Activated CD4-positive, alpha-beta T cell treated with anti-CD3 and anti-CD28 coated beads, Interleukin-2, amount 50 U/mL, for 16 hours (primary cell): ENCODE results near the gene SLC1A3.

Source experiments
- DNase-seq: peaks from one replicate; pipeline ENCODE4 v3.0.0-alpha.2; 2020

The SLC1A3 gene

GRCh38 chr5:36690041-36690961 lies 83.9 kb downstream of the SLC1A3 start:
- peak; percentile 68 for DNase-seq

DNA sequence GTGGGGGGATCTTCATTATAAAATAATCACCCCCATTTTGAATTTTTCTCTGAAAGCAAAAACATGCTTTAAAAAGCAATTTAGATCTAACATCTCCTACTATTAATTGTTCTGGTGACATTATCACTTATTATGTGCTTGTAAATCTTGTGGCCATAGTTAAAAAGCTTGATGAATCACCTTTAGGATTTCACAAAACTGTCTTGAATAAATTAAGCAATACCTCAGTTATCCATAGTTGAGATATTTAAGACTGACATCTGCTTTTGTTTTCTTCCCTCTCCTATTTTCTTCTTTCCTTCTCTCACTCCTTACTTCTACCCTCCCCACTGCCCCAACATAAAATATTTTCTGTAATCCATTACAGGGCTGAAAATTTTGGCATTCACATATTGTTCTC lies 84.8 kb downstream of the SLC1A3 start:
- DNase-seq = no peak

DNA sequence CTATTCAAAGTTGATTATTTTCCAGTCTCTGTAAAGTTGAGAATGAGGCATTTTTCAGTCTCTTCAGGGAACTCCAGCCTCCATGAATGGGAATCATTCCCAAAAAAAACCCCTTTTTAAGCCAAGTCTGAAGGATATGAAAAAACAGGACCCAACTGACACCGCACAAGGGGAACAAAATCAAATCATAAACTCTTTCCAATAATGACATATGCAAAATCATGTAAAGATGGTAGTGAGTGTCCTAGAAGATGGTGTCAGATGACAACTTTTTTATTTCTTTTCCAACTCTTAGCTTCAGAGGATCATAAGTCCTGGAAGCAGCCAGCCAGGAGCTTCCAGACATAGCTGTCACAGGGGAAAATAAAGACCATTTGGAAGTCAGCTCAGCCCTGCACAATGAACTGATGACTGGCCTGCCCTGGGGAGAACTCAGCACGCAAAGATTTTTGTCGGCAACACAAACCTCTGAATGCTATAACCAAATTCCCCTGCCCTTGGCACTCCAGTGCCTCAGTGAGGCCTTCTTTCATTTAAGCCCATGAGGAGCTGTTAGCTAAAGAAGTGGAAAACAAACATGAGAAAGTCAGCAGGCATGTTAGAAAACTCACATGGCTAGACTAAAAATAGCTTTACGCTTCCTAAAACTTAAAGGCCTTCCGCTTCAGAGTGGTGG lies 85.4 kb downstream of the SLC1A3 start:
- no peak for DNase-seq

GRCh38 chr5:36692791-36693763 lies 86.7 kb downstream of the SLC1A3 start:
- DNase-seq = peak; percentile 56

DNA sequence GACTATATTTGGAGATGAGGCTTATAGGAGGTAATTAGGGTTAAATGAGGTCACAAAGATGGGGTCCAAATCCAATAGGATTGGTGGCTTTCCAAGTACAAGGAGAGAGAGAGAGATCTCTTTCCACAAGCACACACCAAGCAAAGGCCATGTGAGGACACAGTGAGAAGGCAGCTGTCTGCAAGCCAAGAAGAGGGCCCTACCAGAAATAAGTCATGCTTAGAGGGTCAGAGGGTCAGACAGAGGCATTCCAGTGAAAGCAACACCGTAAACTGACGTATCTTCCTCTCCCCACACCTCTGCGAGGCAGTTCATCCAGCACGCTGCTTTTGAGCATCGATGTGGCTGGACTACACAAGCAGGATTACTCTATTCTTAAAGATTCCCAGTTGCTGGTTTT lies 87.9 kb downstream of the SLC1A3 start:
- DNase-seq = no peak

DNA sequence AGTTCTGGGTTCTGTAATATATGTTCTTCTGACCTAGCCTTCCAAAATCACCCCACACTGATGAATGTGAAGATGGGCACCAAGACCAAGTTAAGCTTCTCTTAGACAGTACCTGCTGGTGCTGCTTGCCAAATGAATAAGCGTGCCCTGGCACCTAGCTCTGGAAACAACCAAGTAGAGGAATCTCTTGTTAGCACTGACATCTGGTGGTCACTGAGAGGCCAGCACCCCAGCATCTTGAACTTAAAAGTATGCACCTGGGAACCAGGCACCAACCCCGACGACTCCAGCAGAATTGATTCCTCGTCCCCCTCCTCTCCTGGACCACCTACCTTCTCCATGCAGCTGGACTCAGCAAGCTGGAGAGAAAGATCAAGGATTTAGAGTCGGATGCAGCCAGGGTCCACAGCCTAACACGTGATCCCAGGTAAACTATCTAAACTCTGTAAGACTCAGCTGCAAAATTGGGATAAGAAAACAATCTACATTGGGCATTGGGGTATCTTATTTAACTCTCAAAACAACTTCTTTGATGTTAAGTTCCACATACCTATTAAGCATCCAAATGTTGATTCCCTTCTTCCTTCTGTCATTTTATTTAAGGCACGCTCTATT lies 89.8 kb downstream of the SLC1A3 start:
- DNase-seq = peak; percentile 39

- DNase-seq = no peak
Observed at GRCh38 chr5:36698031-36698430, 91.6 kb downstream of the SLC1A3 start.

DNA sequence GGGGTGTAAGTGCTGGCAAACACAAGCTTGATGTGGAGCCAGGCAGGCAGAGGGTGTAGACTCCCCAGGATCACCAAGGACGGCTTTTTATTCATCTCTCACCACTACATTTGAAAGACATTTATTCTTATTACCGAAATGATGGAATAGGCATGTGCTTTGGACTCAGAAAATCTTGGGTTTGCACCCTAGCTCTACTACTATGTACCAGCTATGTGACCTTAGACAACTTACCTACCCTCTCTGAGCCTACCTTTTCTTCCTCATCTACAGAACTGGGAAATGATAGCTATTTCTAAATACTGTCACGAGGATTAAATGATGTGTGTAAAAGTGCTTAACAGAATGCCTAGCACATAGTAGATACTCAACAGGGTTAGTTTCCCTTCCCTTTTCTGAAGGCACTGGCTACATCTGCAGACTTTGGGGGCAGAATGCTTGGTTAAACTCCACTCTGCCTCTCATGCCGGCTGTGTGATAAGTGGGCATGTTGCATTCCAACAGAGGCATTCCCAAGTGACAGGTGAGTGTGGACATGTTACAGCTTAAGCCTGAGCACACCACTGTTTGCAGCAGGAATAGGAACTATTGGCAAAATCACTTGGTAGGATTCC lies 94.8 kb downstream of the SLC1A3 start:
- no peak for DNase-seq

- no peak for DNase-seq
Observed at GRCh38 chr5:36703245-36703860, 96.9 kb downstream of the SLC1A3 start.

DNA sequence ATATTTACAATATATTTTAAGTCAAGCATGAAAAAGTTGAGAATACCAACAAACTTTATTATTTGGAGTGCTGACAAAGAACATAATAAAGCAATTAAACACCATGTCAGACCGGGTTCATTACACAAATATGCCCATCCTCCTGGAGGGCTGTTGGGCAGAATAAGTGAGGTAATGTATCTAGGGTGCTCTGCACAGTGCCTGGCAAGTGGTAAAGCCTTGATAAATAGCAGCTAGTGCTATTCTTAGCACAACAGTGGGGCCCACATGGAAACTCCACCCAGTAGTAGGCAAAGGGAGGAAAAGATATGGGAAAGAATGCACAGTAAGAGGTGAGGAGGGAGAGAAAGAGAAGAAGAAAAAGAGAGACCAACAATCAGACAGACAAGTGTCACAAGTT lies 97.7 kb downstream of the SLC1A3 start:
- no peak for DNase-seq

DNA sequence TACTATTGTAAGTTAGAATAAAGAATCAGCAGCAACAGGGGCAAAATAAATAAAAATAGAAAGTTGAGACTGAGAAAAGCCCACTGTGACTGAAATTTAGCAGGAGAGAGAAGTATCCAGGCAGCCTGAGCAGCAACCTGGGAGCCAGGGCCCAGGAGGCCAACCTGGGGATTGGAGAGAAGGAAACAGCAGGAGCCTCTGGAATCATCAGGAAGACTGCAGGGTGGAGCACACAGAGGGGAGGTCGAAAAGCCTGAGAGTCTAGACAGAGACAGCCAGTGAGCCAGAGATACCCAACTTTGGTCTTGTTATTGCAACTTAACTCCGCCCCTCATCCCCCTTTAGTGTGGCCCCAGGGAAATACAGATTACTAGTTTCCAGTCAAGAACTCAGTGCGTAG lies 98.6 kb downstream of the SLC1A3 start:
- DNase-seq = no peak

GRCh38 chr5:36706662-36707061 lies 100.3 kb downstream of the SLC1A3 start:
- no peak for DNase-seq

DNA sequence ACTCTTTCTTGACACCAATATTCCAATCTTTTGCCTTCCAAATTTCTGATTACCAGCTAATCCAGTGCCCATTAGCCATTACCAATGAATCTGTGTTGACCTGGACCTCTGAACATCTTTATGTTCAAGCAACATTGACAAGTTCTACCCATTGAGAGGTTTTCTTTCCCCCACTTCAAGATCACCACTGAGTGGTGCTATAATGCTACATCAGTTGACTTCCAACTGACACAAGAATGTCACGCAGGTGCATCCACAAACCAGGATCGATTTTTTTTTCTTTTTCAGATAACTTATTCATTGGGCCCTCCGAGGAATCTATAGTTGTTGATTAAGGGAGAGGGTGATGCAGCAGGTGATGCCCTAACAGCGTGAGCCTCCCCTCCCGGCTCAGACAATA lies 102.6 kb downstream of the SLC1A3 start:
- no peak for DNase-seq

- DNase-seq = no peak
Observed at GRCh38 chr5:36710039-36710438, 103.6 kb downstream of the SLC1A3 start.

- no peak for DNase-seq
Observed at GRCh38 chr5:36712706-36713105, 106.3 kb downstream of the SLC1A3 start.

DNA sequence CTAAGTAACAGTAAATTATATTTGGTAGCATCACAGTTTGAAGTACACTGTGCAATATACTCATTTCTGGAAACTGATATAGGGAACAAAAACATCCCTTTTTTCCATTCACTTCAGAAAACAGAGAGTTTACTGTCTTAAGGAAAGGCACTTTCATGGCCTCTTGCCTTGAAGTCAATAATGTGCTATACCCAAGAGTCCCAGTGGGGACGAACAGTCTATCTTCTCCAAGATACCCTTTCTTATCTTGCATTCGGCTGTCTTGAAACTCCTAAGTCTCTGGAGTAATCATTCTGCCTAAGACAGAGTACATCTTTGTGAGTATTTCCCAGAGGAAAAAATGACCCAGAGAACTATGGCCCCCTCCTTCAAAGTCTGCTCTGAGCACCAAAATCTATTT lies 107.1 kb downstream of the SLC1A3 start:
- DNase-seq = no peak

DNA sequence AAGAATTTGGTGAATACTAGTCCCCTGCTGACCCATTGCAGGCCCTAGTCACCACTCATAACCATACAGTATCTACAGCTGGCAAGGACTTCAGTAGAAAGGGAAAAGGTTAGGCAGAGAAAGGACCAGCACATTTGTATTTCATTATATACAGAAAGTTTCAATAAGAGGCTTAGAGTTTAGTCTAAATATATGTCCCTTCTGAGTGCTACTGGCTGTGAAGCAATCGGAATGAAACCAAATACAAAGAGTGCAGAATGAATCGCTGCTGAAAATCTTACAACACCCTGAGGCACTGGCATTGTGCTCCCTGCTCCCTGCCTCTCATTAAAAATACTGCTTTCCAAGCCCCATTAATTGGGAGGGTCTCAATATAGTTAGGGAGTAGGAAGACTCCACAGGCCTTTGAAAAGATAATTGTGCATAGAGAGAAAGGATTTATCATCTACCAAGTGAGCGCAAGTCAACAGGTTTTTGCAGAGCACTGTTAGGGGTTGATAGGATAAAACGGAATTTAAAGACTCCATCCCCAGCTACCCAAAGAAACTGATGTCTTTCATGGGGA lies 110.8 kb downstream of the SLC1A3 start:
- no peak for DNase-seq

- no peak for DNase-seq
Observed at GRCh38 chr5:36719282-36719681, 112.9 kb downstream of the SLC1A3 start.

DNA sequence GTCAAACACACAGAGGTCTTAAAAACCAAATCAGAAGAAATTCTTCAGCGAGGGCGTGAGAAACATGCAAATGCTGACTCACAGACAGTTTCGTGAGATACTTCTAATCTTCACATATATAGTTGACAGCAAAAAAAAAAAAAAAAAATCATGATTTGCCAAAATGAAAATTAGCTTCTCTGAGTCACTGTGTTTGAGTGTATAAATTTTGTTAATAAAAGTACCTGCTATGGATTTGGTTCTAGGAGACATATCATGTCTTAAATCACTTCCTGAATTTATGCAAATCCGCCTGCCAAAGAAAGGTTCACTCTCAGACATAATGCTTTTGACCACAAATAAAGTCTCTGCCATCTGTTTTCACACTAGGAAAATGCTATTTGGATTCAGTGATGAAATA lies 114.3 kb downstream of the SLC1A3 start:
- no peak for DNase-seq

- no peak for DNase-seq
Observed at GRCh38 chr5:36721664-36722235, 115.3 kb downstream of the SLC1A3 start.

DNA sequence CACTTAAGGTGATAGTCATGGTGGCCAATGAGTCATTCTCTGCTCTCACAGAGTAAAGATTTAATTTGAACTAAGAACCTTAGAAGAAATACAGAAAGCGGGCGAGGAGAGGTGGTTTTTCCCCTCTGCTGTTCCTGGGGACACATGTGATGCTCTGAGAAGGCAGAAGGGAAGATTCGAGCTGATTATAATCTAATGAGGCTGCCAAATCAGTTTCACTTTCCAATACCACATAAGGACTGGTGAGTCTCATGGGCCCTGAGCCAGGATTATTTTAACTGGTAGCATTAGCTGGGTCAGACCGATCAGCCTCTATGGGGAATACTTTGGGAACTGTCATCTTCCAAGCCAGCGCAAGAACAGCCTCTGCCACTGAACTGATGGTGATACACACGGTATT lies 116.5 kb downstream of the SLC1A3 start:
- no peak for DNase-seq
